Measurements from ENCODE around the gene ITPR1. TPM values are rescaled to one million over a fixed set of nuclear protein-coding genes. Genes with fewer than 3 reads are reported as not detected.

The ITPR1 gene
- polyA plus RNA-seq, 12 donors, result 15.3 to 29.1 (median 21.2) TPM; not detected in 1

DNA sequence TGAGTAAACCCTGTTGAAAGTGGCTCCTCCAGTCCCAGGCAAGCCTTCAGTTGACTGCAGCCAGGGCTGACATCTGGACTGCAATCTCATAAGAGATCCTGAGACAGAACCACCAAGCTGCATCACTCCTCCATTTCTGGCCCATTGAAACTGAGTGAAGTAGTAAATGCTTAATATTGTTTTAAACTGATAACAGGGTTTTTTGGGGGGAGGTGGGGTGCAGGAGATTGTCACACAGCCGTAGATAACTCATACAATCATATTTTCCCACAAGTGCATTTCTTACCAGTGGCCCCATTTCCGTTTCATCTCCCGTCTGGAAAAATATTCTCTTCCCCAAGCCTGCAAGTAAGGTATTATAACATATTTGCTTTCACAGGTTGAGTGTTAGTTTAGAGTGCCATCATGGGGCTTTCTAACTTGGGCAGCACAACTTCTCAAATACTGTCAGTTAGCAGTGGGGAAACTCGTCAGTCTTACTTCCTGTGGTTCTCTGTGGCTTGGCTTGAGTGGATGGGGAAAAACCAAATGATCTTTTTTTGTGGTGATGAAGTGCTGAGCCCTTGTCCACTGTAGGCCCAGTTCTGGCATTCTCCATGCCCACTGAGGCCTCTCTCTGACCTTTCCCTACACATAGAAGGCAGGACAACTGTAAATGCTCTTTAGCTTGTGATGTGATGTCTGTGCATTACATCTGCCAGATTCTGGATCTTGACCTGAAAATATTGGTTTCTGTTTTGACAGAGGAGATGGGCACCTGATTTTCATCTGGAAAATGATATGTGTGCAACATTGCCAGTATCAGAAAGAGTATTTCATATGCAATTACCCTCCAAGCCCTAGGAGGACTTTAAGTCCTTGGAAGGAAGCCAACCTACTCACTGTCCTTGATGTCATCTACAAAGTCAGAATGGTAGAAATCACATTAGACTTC, 396.0 kb downstream of the ITPR1 start:
- no peak for DNase-seq

DNA sequence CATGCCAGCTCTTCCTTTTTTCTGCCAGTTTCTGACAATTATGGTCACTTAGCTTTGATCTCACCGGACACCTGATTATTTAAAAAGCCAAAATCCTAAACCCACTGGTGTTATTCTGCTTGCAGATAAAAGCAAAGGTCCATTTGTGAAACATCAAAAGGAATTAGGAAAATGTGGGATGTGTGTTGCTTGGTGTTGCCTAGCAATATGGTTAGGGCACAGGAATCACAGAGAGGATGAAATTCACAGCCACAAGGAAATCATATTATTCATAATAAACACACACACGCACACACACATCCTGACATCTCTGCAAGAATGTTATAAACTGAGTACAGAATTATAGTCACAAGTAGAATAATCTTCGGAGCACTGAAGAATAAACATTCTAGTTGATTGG, 396.7 kb downstream of the ITPR1 start:
- DNase-seq, result no peak

GRCh38 chr3:4894891-4895530, 401.9 kb downstream of the ITPR1 start:
- DNase-seq, result no peak

GRCh38 chr3:4895838-4896237, 402.7 kb downstream of the ITPR1 start:
- DNase-seq, result peak; percentile 72

Other genes with a start within 250 kb of the ITPR1 start
- gene SETMAR, start 190.0 kb upstream of the ITPR1 start, polyA plus RNA-seq (ENCODE audit: insufficient read length in 12 of 12), result 10 to 100 TPM in 10 of 12 donors, 1 to 10 TPM in 1, not detected in 1; 4.4 to 22.3 (median 18.5) TPM
- gene SUMF1, start 26.1 kb upstream of the ITPR1 start, polyA plus RNA-seq (ENCODE audit: insufficient read length in 12 of 12), result 10 to 100 TPM in 11 of 12 donors, not detected in 1; 11.5 to 22.3 (median 17.2) TPM